ENCODE data around the gene MEOX1.

Gene MEOX1

GRCh38 chr17:43661699-43662412 lies at the start of gene MEOX1:
Gene MEOX1 (minus strand): TSS chr17:43661922. CDS start chr17:43661534, 388 bp downstream.
- DNase-seq (ENCODE audit: low spot score) = peak; percentile 66

GRCh38 chr17:43710101-43710500 lies 48.4 kb upstream of the MEOX1 start:
- no peak for DNase-seq (ENCODE audit: low spot score)
- no peak for TF ChIP-seq CTCF (IDR thresholded peaks at IDR 0.05; ENCODE audit: extremely low read depth, missing control alignments)

More at GRCh38 chr17:43661699-43662412, at the start of gene MEOX1:
- TF ChIP-seq CTCF (IDR thresholded peaks at IDR 0.05; ENCODE audit: extremely low read depth, missing control alignments) = no peak

DNA sequence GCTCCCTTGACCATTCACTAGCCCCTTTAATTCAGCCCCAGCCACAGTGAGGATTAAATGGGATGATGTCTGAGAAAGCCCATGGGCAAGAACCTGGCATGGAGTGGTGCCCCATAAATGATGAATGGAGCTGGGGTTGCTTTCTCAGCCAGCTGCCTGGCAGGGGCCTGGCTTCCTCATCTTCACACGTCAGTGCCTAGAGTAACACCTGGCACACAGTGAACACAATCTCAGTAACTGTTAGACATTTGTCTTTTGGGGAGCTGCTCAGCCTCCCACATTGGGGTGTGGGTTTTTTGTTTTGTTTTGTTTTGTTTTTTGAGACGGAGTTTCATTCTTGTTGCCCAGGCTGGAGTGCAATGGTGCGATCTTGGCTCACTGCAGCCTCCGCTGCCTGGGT lies 47.5 kb upstream of the MEOX1 start:
- DNase-seq (ENCODE audit: low spot score) = no peak
- no peak for TF ChIP-seq CTCF (IDR thresholded peaks at IDR 0.05; ENCODE audit: extremely low read depth, missing control alignments)

DNA sequence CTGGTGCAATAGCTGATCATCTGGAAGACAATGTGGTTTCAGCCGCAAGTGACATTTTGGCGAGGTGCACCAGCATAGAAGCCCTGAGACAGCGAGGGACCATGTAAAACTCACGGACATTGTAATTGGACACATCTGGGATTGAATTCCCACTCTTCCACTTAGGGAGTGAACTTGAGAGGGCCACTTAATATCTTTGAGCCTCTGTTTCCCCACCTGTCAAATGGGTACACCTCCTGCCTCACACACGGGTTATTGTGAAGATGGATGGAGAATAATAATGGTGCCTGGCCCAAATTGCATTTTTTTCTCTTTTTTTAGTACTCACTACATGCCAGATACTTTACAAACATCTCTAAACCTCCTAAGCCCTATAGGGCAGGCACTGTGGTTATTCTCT lies 45.5 kb upstream of the MEOX1 start:
- no peak for TF ChIP-seq CTCF (IDR thresholded peaks at IDR 0.05; ENCODE audit: extremely low read depth, missing control alignments)
- no peak for DNase-seq (ENCODE audit: low spot score)

DNA sequence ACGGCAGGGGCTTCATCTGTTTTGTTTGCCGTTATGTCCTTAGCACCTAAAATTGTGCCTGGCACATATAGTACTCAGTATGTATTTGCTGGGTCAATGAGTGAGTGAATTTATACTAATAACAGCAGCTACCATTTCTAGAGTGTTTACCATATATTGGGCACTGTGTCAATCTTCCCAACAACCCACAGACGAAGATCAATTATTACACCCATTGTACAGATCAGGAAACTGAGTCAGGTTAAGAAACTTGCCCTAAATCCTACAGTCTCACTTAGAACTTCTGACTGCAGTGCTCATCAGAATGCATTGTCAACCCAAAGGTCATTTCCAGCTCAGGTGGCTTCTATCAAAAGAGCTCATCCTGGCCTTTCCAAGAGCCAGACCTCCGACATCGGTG lies 44.5 kb upstream of the MEOX1 start:
- no peak for TF ChIP-seq CTCF (IDR thresholded peaks at IDR 0.05; ENCODE audit: extremely low read depth, missing control alignments)
- DNase-seq (ENCODE audit: low spot score) = no peak

DNA sequence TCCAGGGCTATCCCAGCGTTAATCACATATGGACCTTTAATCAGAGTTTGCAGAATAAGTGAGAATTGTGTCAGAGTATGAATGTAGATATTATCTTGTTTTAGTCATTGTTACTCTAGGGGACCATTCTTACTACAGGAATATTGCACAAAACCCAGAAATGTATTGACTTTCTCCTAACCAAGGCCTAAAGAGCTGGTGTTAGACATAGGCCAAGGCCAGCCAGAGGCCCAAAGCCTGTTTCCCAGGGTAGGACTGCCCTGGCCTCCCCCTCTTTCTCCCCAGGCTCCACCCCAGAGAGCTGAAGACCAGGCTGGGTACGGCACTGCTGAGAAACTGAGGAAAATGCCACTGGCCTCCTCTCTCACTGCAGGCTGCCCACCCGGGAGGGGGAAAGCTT lies 41.9 kb upstream of the MEOX1 start:
- DNase-seq (ENCODE audit: low spot score) = no peak
- TF ChIP-seq CTCF (IDR thresholded peaks at IDR 0.05; ENCODE audit: extremely low read depth, missing control alignments) = no peak

DNA sequence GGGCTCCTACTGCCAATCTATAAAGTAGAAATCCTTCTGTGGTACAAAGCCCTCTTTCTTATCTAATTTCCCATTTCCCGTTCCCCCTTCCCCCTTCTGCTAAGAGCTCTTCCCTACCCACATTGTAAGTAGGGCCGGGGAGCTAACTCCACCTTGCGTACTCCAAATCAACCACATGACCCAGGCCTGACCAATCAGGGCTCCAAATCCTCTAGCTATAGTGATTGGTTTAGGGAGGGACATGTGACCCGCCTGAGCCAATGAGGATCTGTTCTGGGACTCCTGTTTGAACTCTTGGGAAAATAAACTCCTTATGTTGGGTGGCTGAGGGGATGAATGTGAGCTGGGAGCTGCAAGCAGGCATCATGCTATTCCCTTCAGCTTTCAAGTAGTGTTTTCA lies 40.9 kb upstream of the MEOX1 start:
- no peak for DNase-seq (ENCODE audit: low spot score)
- no peak for TF ChIP-seq CTCF (IDR thresholded peaks at IDR 0.05; ENCODE audit: extremely low read depth, missing control alignments)

Measured in GM20000 (cell line).